ENCODE measurements around the gene JADE1.

JADE1 gene

GRCh38 chr4:128841402-128841801, 31.9 kb downstream of the JADE1 start:
- DNase-seq (ENCODE audit: low read depth in 2 of 2) = no peak

GRCh38 chr4:128844931-128845330, 35.4 kb downstream of the JADE1 start:
- no peak for DNase-seq (ENCODE audit: low read depth in 2 of 2)

- DNase-seq (ENCODE audit: low read depth in 2 of 2) = no peak
These were observed 36.6 kb downstream of the JADE1 start for GRCh38 chr4:128846063-128846462.

GRCh38 chr4:128847082-128847724, 37.7 kb downstream of the JADE1 start:
- no peak for DNase-seq (ENCODE audit: low read depth in 2 of 2)

- DNase-seq (ENCODE audit: low read depth in 2 of 2) = no peak
These were observed 39.0 kb downstream of the JADE1 start for GRCh38 chr4:128848461-128848860.

- no peak for DNase-seq (ENCODE audit: low read depth in 2 of 2)
These were observed 40.8 kb downstream of the JADE1 start for GRCh38 chr4:128850252-128850651.

- no peak for DNase-seq (ENCODE audit: low read depth in 2 of 2)
These were observed 44.2 kb downstream of the JADE1 start for GRCh38 chr4:128853741-128854140.

GRCh38 chr4:128854433-128854832, 44.9 kb downstream of the JADE1 start:
- no peak for DNase-seq (ENCODE audit: low read depth in 2 of 2)

- no peak for DNase-seq (ENCODE audit: low read depth in 2 of 2)
These were observed 46.1 kb downstream of the JADE1 start for GRCh38 chr4:128855621-128856020.

GRCh38 chr4:128856246-128856645, 46.7 kb downstream of the JADE1 start:
- DNase-seq (ENCODE audit: low read depth in 2 of 2) = no peak

GRCh38 chr4:128858879-128859671, 49.6 kb downstream of the JADE1 start:
- no peak for DNase-seq (ENCODE audit: low read depth in 2 of 2)

- DNase-seq (ENCODE audit: low read depth in 2 of 2) = no peak
These were observed 50.6 kb downstream of the JADE1 start for GRCh38 chr4:128859887-128860677.

GRCh38 chr4:128861856-128862518, 52.5 kb downstream of the JADE1 start:
- DNase-seq (ENCODE audit: low read depth in 2 of 2) = no peak

- DNase-seq (ENCODE audit: low read depth in 2 of 2) = peak; percentile 9 to 26
These were observed 53.3 kb downstream of the JADE1 start for GRCh38 chr4:128862608-128863311.

GRCh38 chr4:128863312-128864075, 54.0 kb downstream of the JADE1 start:
- peak; percentile 19 to 41 for DNase-seq (ENCODE audit: low read depth in 2 of 2)

- no peak for DNase-seq (ENCODE audit: low read depth in 2 of 2)
These were observed 55.6 kb downstream of the JADE1 start for GRCh38 chr4:128865132-128865531.

- no peak for DNase-seq (ENCODE audit: low read depth in 2 of 2)
These were observed 56.8 kb downstream of the JADE1 start for GRCh38 chr4:128866269-128866668.

- DNase-seq (ENCODE audit: low read depth in 2 of 2) = no peak
These were observed 57.2 kb downstream of the JADE1 start for GRCh38 chr4:128866691-128867090.

- no peak for DNase-seq (ENCODE audit: low read depth in 2 of 2)
These were observed 59.3 kb downstream of the JADE1 start for GRCh38 chr4:128868758-128869157.

- no peak for DNase-seq (ENCODE audit: low read depth in 2 of 2)
These were observed 60.4 kb downstream of the JADE1 start for GRCh38 chr4:128869776-128870509.

Data from stimulated activated CD4-positive, alpha-beta T cell treated with anti-CD3 and anti-CD28 coated beads, Interleukin-15, amount 100 ng/mL, for 48 hours (primary cell).